Non-pigmented ciliary epithelial cell (primary cell): ENCODE measurements around the gene CFAP298.
"Not testable (repeated sequence)": the region's sequence is repeated elsewhere in the genome, so short reads cannot be mapped to it uniquely, and the experiment has no call there.

Experiments used
- DNase-seq: peaks from one replicate; pipeline ENCODE4 v3.0.0-alpha.2; 2010; ENCODE audit warnings: low read depth

CFAP298 gene, protein sequence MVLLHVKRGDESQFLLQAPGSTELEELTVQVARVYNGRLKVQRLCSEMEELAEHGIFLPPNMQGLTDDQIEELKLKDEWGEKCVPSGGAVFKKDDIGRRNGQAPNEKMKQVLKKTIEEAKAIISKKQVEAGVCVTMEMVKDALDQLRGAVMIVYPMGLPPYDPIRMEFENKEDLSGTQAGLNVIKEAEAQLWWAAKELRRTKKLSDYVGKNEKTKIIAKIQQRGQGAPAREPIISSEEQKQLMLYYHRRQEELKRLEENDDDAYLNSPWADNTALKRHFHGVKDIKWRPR

DNA sequence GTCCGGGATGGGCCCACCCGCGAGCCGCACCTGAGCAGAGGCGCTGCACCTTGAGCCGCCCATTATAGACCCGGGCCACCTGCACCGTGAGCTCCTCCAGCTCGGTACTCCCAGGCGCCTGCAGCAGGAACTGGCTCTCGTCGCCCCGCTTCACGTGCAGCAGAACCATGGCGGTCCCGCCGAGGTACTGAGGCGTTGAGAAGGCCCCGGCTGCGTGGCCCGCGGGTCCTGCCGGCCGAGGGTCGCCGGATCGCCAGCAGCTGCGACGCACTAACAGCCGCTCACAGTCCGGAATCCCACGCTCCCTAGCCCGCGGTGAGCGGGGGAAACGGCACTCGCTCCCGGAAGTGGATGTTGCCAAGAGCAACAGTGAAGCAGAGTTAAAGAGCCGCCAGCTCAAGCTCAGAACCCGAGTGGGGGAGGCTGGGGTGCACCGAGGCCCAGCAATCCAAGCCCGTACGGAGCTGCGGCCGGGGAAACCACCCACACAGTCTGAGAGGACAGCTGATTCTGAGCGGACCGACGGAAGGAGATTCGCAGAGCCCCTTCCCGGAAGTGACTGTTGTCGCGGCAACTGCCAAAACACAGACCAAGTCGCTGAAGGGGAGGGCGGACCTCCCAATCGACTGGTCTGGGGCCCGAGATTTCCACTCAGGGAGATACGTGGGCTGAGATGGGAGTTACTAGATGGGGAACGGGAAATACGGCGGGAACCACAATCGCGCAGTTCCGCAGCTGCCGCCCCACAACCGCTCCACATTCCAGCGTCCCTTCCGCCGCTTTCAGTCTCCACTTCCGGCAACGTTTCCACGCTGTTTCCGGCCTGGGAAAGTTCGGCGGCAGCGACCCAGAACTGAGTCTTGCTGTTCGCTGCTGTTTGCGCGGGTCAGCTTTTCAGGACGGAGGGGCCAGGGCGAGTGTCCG, at the start of gene CFAP298:
Gene CFAP298, minus strand, starts transcription at position 303 of the 924 bp plus-strand sequence. Its CDS starts 134 bp downstream, at position 169.
- peak; percentile 73 for DNase-seq

DNA sequence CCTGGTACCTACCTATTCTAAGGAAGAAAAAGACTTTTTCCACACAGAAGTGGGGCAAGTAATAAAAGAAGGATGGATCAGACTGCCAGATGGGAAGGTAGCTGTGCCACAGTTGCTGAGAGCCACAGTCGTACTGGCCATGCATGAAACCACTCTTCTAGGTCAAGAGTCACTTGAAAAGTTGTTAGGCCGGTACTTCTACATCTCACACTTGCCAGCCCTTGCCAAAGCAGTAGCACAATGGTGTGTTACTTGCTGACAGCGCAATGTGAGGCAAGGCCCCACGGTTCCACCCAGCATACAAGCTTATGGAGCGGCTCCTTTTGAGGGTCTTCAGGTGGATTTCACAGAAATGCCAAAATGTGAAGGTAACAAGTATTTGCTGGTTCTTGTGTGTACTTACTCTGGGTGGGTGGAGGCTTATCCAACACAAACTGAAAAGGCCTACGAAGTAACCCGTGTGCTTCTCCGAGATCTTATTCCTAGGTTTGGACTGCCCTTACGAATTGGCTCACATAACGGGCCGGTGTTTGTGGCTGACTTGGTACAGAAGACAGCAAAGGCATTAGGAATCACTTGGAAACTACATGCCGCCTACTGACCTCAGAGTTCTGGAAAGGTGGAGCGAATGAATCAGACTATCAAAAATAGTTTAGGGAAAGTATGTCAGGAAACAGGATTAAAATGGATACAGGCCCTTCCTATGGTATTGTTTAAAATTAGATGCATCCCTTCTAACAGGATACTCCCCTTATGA, 49.0 kb upstream of the CFAP298 start:
- not testable (repeated sequence) for DNase-seq

DNA sequence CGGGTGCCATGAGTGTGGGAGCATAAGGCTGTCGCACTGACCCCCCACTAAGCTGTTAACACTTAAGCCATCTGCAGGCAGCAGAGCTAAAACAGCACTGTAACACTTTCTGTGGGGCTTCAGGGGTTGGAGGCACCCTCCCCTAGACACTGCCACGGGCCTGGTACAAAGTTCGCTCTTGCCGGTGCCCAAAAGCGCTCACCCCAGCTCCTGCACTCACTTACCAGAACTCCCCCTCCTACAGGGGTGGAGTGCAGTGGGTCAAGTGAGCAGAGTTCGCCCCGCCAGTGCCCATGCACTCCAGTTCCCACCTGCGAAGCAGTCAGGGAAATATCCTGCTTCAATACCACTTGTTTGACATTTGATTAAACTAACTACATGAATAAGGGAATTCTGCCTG, 46.3 kb upstream of the CFAP298 start:
- no peak for DNase-seq

DNA sequence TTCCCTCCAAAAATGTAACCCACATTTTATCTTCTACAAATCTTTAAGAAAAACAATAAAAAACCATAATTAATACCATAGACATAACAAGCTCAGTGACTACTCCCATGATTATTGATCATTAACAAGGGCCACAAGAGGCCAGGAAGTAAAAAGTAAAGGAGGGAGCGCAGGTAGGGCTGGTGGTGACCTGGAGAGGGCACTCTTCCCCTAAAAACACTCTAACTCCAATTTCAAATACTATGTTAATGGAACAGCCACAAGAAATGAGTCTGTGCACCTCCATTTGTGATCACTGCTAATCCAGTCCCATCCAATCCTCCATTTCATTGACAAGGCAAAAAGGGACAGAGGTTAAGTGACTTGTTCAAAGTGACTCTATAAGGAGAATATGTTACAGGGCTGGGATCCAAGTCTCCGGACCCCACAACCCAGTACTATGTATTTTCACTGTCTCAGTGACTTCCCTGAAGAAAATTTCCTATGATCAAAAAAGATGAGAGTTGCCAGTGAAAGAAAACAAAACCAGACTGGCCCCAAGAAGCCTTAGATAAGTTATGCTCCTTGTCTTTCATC, 41.2 kb upstream of the CFAP298 start:
- no peak for DNase-seq

DNA sequence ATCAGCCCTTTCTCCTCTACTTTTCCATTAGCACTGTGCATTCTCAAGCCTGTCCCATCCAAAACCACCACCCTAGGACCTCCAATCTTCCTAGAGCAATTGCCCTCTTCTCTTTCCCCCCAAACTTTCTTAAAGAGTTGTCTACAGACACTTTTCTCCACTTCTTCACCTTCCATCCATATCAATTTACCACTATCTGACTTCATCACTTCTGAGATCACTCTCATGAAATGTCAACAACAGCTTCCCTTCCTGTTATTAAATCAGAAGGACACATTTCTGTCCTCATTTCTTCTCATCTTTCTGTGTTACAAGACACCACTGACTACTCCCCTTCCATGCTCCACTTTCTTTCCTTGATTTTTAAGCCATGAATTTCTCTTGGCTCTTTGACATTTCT, 36.0 kb upstream of the CFAP298 start:
- DNase-seq, result no peak

DNA sequence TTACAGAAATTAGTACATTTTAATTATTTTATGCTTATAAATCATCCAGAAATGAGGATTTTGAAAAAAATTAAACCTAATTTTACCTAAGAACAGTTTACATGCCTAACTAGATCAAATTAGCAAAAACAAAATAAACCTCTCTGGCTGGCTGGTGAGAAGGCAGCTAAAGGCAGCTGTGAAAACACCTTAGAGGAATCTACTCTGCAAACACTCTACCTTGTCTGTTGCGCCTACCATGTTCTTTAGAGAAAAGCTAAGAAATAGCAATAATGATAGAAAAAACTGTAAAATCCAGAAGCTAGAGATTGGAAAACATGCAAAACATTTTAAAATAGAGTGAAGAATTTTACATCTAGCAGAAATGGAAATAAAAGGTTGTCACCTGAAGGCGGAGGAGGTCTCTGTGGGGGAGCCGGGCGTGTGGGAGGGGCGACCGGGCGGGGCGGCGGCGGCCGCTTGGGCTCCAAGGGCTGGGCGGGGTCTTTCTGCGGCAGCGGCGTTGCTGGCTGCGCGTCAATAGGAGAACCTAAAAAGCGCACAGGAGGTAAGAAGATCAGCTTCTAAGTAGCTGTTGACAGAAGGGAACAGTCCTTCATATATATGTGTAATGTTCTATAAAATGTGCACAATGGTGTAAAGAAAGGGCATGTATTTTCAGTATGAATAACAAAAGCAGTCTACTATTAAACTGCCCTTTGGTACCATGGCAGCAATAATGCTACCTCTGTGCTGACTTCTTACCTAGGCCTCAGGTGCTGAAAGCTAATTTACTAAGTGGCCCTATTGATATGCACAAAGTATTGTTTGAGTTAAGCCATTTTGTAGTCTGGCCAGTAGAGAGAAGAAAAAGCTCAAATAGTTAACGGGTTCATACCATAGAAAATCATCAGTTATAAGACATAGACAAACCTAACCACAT, 33.3 kb upstream of the CFAP298 start:
- DNase-seq, result no peak

DNA sequence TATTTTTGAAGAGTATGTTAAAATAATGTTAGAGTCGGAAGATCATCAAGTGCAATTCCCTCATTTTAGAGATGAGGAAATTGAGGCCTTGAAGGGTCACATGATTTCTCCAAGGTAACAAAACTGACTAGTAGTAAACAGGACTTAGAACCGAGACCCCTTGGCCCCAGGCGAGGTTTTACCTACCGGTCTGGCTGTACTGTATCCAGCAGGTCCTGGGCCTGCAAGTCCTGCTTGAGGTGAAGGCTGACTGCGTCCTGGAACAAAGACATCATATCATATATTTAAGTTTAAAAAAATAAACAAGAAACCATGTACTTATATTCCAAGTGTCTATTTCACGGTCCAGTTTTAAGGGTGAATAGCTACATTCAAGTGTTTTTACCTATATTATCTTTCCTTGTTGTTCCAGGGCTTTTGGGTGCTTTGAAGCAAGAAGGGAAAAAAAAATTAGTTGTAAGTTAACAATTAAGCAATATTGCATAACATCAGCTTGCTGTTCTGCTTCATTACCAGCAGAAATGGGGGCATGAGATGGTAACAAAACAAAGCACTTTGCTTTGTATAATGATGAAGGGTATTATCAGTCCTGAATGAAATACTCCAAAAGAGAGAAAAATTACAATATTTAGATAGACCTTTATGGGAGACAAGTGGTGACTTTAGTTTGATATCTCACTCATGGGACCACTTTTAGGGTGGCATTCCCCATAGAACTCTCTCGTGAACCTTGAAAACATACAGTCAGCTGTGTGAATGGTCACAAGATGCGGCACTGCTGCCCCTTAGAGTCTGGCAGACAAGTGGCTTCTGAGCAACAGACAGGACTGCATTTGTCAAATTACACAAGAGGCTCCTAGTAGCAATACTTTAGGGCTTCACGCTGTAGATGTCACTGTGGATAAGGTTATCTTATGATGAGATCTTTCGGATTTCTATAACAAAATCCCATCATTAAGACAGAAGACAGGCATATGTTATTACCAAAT, 29.8 kb upstream of the CFAP298 start:
- DNase-seq, result no peak

DNA sequence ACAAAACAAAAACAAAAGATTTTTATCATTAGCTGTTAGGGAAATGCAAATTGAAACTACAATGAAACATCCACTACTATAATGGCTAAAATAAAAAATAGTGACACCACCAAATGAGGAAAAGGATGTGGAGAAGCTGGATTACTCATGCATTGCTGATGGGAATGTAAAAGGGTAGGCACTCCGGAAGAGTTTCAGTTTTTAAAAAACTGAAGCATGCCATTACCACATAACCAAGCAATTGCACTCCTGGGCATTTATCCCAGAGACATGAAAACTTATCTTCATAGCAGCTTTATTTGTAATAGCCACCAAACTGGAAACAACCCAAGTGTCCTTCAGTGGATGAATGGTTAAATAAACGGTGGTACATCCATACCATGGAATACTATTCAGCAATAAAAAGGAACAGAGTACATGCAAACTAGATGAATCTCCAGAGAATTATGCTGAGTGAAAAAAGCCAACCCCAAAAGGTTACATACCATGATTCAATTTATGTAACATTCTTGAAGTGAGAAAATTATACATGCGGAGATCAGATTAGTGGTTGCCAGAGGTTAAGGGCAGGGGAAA, 14.5 kb upstream of the CFAP298 start:
- peak; percentile 17 for DNase-seq

DNA sequence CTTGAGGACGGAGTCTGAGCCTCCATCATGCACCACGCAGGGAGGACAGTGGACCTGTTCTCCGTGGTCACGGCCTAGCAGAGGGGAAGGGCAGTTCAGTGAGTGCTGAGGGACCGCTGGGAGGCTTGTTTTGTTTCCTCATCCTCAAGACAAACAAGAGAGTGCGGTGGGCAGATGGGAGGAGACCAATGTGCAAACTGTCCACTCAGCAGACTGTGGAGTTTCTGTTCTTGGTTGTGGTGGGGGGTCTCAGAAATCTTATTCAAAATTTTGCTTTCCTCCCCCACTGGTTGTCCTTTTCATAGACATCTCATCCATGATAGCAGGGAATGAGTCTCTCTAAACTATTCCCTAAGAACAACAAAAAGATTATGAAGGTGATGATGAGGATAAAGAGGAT, 6.0 kb upstream of the CFAP298 start:
- not testable (repeated sequence) for DNase-seq

DNA sequence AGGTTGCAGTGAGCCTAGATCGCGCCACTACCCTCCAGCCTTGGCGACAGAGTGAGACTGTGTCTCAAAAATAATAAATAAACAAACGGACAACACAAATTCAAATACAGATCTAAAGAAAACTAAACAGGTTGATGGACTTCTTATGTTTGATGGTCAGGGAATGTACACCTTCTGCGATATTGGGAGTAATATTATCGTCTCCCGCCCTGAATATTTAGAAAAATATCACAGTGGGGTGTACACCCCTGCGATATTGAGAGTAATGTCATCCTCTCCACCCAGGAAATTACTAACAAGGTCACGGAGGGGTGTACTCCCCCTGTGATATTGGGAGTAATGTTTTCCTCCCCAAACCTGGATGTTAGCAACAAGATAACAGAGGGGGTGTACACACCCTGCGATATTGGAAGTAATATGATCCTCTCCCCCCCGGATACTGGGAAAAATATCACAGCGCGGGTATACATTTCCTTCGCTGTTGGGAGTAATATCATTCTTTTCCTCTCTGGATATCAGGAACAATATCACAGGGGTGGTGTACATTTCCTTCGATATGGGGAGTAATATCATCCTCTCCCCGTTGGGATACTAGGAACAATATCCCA, 1.4 kb upstream of the CFAP298 start:
- no peak for DNase-seq

DNA sequence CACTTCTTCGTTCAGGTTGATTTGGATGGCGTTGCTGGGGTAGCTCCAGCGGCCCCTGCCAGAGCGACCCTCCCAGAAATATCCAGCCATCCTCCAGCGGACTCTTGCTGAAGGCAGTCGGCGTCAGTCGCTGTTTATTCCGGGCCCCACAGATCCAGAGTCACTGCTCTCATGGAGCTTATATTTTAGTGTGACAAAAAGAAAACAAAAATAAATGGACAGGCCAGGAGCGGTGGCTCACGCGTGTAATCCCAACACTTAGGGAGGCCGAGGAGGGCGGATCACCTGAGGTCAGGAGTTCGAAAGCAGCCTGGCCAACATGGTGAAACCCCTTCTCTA, 791 bp upstream of the CFAP298 start:
- DNase-seq, result no peak

DNA sequence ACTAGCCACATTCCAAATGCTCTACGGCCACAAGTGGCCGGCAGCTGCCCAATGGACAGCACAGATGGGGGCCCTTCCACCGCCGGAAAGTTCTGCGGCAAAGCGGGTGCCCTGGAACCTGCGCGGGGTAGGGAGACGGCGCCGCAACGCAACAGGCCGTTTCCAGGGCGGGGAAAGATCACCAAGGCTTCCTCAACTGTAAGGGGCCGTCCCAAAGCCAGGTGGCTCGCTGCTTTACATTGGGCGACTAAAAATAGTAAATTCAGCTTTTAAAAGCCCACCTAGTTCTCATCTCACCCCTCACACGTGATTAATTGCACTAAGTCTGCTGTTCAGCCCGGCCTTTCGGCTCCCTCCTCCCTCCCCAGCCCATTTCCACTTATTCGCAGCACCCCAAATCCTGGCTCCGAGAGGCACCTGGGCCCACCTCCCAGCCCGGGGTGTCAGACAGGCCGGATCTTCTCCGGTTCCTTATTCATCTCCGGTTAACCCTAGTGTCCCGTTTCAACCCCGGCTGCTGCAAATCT, 643 bp downstream of the CFAP298 start:
- DNase-seq, result no peak

DNA sequence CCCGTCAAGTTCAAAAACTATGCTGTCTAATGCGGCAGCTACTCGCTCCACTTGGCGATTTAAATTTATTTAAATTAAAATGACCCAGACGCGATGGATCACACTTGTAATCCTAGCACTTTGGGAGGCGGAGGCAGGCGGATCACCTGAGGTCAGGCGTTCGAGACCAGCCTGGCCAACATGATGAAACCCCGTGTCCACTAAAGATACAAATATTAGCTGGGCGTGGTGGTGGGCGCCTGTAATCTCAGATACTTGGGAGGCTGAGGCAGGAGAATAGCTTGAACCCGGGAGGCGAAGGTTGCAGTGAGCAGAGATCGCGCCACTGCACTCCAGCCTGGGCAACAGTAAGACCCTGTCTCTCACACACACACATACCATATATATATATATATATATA, 1.2 kb downstream of the CFAP298 start:
- not testable (repeated sequence) for DNase-seq

DNA sequence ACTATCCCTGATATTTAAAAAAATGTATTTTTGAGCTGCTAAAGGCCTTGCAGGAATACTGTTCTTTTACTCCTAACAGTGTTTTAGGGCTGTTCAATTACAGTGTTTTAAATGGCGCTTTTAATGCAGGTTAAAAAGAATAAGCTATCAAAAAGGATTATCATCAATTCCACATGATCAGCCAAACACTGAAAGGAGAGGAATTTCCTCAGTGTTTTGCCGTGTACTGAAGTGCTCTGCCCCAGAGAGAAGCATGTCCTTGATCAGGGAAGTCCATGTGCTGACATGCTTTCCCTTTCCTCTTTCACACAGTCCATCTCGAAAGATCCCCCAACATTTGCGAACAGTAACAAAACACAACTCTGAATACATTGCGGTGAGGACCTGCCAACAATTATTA, 3.3 kb downstream of the CFAP298 start:
- DNase-seq, result no peak

DNA sequence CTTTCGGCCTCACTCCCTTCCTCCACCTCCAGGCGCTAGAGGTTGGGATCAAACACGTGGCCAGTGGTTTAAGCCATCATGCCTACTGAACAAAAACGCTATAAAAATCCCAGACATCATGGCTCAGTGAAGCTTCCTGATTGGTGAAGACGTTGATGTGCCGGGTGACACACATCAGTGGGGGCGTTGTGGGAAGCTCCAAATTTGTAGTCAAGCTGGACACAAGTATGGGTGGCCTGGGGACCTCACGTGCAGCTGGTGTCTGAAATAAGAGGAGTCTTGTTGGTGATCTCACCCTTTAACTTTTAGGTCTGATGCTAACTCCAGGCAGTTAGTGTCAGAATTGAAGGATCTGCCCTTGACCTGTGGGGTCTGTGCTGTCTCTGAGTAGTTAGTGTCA, 6.7 kb downstream of the CFAP298 start:
- DNase-seq, result no peak

DNA sequence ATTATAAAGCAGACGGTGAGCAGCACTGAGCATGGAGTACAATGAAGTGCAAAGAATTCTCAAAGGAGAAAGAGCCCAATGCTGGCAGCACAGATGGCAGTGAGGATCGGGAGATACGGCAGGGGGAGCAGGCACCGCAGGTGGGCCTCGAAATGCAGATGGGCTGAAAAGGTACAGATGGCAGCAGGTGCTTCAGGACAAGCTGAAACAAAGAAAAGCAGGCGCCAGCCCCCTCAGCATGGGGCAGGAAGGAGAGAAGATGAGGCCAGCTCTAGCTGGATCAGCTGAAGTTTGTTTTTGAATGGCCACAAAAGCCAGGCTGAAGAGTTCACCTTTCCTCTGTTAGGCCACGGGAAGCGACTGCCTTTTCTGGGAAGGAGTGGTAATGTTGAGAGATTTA, 7.7 kb downstream of the CFAP298 start:
- no peak for DNase-seq

DNA sequence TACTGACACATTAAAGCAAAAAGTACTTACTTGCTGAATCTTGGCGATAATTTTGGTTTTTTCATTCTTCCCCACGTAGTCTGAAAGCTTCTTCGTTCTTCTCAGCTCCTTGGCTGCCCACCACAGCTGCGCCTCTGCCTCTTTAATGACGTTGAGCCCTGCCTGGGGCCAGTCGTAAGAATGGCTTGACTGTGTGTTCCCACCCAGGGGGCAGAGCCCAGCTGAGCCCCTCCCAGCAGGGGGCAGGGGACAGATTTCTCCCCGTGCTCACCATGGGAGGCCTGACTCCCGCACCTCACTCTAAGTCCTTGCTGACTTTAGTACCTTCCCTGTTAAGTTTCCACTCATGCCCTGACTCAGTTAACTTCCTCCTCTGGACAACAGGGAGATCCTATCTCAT, 9.0 kb downstream of the CFAP298 start:
- DNase-seq, result no peak

DNA sequence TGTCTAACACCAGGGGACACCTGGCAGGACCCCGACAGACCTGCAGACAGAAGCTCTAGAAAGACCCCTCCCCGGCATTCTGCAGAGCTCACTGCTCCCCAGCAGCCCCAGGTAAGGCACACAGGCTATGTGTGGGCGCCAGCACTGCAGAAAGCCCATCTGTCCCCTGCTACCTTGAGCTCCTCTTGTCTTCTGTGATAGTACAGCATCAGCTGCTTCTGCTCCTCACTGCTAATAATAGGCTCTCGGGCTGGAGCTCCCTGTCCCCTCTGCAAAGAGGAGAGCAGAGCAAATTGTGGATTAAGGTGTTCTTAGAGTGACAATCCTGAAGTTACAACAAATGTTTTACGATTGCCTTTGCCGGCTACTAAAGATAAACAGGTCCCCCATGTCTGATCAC, 10.1 kb downstream of the CFAP298 start:
- no peak for DNase-seq

DNA sequence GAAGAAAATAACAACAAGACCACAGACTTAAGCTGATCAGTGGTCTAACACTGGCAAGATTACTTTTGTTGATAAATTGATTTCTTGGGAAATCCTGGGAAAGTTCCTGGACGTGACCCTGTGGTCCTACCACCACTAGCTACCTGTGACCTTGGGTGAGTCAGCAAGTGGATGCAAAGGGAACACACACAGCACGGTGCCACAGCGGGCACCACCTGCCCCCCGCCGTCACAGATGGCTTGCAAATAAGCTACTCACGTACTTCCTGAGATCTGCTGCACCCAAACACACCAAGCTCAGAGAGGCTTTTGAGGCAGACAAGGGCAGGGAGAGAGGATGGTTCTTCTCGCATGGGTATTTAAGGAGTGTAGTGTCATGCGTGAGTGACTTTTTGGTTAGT, 12.7 kb downstream of the CFAP298 start:
- no peak for DNase-seq
